Gastrocnemius medialis (tissue), 4 donors: ENCODE results near the gene CERK. TPM values are rescaled to one million over a fixed set of nuclear protein-coding genes. Genes with fewer than 3 reads are reported as not detected.

Source experiments
- ATAC-seq, 2 donors: fragments of 150-250 bp; one replicate each; pipeline ENCODE4 v1.9.1; 2016
- DNase-seq, 2 donors: peaks; one replicate each; pipeline ENCODE4 v3.0.0-alpha.2; 2019
- H3K27ac ChIP-seq, 4 donors: fragments of 200-600 bp; sonication (generic); 1 replicate in 1 of 4; 2 replicates in 3 of 4; pipeline ENCODE4 v1.5.1; 2016 to 2018; ENCODE audit warnings: mild to moderate bottlenecking in 2 of 4, moderate library complexity in 1 of 4
- H3K27me3 ChIP-seq, 3 donors: fragments of 200-600 bp; sonication (generic) in 2 of 3; 1 replicate in 1 of 3; 2 replicates in 2 of 3; pipeline versions ENCODE4 v1.5.1 to v1.6.0; 2016 to 2019; ENCODE audit warnings: mild to moderate bottlenecking in 1 of 3, moderate library complexity in 1 of 3
- H3K36me3 ChIP-seq, 2 donors: fragments of 200-600 bp; sonication (generic) in 1 of 2; one replicate each; pipeline ENCODE4 v1.5.1; 2017 to 2018
- H3K4me1 ChIP-seq, 2 donors: fragments of 200-600 bp; sonication (generic) in 1 of 2; one replicate each; pipeline ENCODE4 v1.5.1; 2016 to 2017; ENCODE audit warnings: mild to moderate bottlenecking in 2 of 2
- H3K4me3 ChIP-seq, 4 donors: fragments of 200-600 bp; sonication (generic) in 3 of 4; 1 replicate in 1 of 4; 2 replicates in 3 of 4; pipeline ENCODE4 v1.5.1; 2016 to 2019; ENCODE audit warnings: mild to moderate bottlenecking in 2 of 4
- H3K9me3 ChIP-seq, 3 donors: fragments of 200-600 bp; sonication (generic) in 2 of 3; 1 replicate in 1 of 3; 2 replicates in 2 of 3; pipeline ENCODE4 v1.5.1; 2016 to 2019
- CTCF ChIP-seq, 5 experiments: fragments of 450-650 bp in 3 of 5; fragments of 200-600 bp in 2 of 5; sonication (generic) in 2 of 5; IDR thresholded peaks in 4 of 5; conservative IDR thresholded peaks in 1 of 5; 1 replicate in 4 of 5; 2 replicates in 1 of 5; pipeline ENCODE4 v1.5.1; 2016 to 2019; ENCODE audit warnings: antibody characterized with exemption in 5 of 5, mild to moderate bottlenecking in 3 of 5, moderate library complexity in 3 of 5
- POLR2A ChIP-seq, 2 donors: fragments of 450-650 bp; IDR thresholded peaks; one replicate each; pipeline ENCODE4 v1.6.1; 2017; ENCODE audit warnings: antibody characterized with exemption in 2 of 2, mild to moderate bottlenecking in 2 of 2, moderate library complexity in 2 of 2
- in situ Hi-C, 4 donors: fragments of 200-750 bp; cut with MboI; loops; one replicate each; pipeline versions ENCODE4 v1.15.0 to v1.8.0; 2017; ENCODE audit warnings: low sequenced_read_pairs in 4 of 4
- intact Hi-C: fragments of 100-400 bp; cut with DNase I; formaldehyde crosslinking; loops from one replicate; pipeline ENCODE4 v1.15.1; 2023; ENCODE audit warnings: low total_unique reads
- total RNA-seq, 4 donors: library from RNA; depleted of rRNA; stranded (reverse); fragments of >200 nt; gene quantifications; one replicate each; pipeline versions ENCODE4 v1.1.0 to v1.2.3, GENCODE V29; 2016

Gene CERK
- total RNA-seq, 4 donors from 2014 or later, result 32.7 to 38.7 (median 34.8) TPM

DNA sequence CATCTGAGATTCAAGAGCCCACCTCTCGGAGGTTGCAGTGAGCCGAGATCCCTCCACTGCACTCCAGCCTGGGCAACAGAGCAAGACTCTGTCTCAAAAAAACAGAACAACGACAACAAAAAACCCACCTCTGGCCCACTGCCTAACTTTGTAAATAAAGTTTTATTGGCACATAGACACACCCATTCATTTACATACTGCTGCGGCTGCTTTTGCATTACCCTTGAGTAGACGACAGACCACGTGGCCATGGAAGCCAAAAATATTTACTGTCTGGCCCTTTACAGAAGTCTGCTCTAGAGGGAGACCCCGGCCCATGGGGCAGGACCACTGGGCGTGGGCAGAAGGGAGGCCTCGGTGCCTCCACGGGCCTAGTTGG lies 70.8 kb downstream of the CERK start:
- no peak for ATAC-seq
- DNase-seq, result no peak
- H3K9me3 ChIP-seq, result no peaks in the 10 kb centered on the region
- no peak overlapping the region for H3K4me3 ChIP-seq
- in situ Hi-C loops (no loop called here), intact Hi-C loops (no loop called here)
- H3K27ac ChIP-seq, result no peak overlapping the region
- TF ChIP-seq CTCF (IDR thresholded peaks at IDR 0.05 in 4 of 5, conservative IDR thresholded peaks at IDR 0.05 in 1 of 5), result no peak
- H3K4me1 ChIP-seq, result no peaks in the 10 kb centered on the region
- H3K27me3 ChIP-seq, result no peaks in the 10 kb centered on the region
- peaks cover 0 to 61% of the 10 kb centered on the region in 2 donors for H3K36me3 ChIP-seq

- no peak for DNase-seq
- Histone ChIP-seq H3K27ac (no peak overlapping the region), H3K4me3 (no peak overlapping the region), H3K27me3 (no peaks in the 10 kb centered on the region), H3K4me1 (no peaks in the 10 kb centered on the region), H3K36me3 (peaks cover 0 to 61% of the 10 kb centered on the region in 2 donors), H3K9me3 (no peaks in the 10 kb centered on the region)
- TF ChIP-seq CTCF (IDR thresholded peaks at IDR 0.05 in 4 of 5, conservative IDR thresholded peaks at IDR 0.05 in 1 of 5) (no peak), POLR2A (IDR thresholded peaks at IDR 0.05) (no peak)
- ATAC-seq, result no peak
- in situ Hi-C loops, result no loop called here
- intact Hi-C loops, result no loop called here
Observed at GRCh38 chr22:46666577-46667244, 71.3 kb downstream of the CERK start.

- Histone ChIP-seq H3K9me3 (no peaks in the 10 kb centered on the region), H3K4me3 (no peak overlapping the region), H3K27me3 (no peaks in the 10 kb centered on the region), H3K27ac (no peak overlapping the region), H3K4me1 (peaks cover 0 to 3% of the 10 kb centered on the region in 2 donors), H3K36me3 (peaks cover 0 to 61% of the 10 kb centered on the region in 2 donors)
- intact Hi-C loops (no loop called here), in situ Hi-C loops (no loop called here)
- ATAC-seq (no peak), DNase-seq (no peak)
- TF ChIP-seq POLR2A (IDR thresholded peaks at IDR 0.05) (no peak), CTCF (IDR thresholded peaks at IDR 0.05 in 4 of 5, conservative IDR thresholded peaks at IDR 0.05 in 1 of 5) (no peak)
Observed at GRCh38 chr22:46665751-46666280, 72.2 kb downstream of the CERK start.

- no peak overlapping the region for H3K27ac ChIP-seq
- intact Hi-C loops, result no loop called here
- H3K36me3 ChIP-seq, result peaks cover 0 to 57% of the 10 kb centered on the region in 2 donors
Observed at GRCh38 chr22:46665151-46665695, 72.8 kb downstream of the CERK start.

More at GRCh38 chr22:46665151-46665695, 72.8 kb downstream of the CERK start:
- H3K27me3 ChIP-seq, result no peaks in the 10 kb centered on the region
- TF ChIP-seq POLR2A (IDR thresholded peaks at IDR 0.05), result no peak
- TF ChIP-seq CTCF (IDR thresholded peaks at IDR 0.05 in 4 of 5, conservative IDR thresholded peaks at IDR 0.05 in 1 of 5), result no peak
- peaks cover 5 to 9% of the 10 kb centered on the region in 2 donors for H3K4me1 ChIP-seq
- DNase-seq (no peak), ATAC-seq (no peak)
- H3K9me3 ChIP-seq, result no peaks in the 10 kb centered on the region
- no peak overlapping the region for H3K4me3 ChIP-seq
- in situ Hi-C loops, result no loop called here
